ENCODE measurements around the gene TEDC2.

The TEDC2 gene

DNA sequence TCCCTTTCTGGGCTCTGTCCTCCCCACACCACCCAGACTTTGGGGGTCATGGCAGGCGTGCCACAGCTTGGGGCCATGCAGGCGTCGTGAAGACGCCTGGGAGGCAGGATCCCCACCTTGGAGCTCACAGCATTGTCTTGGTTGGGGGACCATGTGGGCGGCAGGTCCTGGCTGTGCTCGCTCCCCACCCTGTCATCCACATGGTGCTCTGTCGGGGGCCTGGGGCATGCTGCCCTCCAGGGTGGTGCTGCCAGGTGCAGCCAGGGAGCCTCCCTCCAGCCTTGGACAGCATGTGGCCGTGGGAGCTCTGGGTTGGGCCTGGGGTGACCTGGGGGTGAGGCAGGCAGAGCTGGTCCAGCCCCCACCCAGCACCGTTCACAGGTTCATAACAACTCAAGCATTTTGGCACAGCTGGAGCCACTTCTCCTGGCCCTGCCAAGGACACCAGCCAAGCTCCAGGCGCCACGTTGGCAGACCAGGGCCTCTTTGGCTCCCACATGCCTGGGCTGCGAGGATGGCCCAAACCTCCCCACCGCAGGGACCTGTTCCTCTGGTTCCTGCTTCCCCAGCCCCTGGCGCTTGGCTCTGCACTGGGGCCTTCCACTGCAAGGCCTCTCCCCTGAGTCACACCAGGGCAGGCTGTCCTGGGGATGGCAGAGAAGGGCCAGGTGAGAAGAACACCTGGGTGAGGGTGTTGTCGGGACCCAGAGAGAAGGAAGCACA lies 38.8 kb downstream of the TEDC2 start:
- TF ChIP-seq GATA3 (IDR thresholded peaks at IDR 0.05; ENCODE audit: low read depth, low read length) (no peak), GATA2 (IDR thresholded peaks at IDR 0.05; ENCODE audit: low read depth, low read length) (no peak)

DNA sequence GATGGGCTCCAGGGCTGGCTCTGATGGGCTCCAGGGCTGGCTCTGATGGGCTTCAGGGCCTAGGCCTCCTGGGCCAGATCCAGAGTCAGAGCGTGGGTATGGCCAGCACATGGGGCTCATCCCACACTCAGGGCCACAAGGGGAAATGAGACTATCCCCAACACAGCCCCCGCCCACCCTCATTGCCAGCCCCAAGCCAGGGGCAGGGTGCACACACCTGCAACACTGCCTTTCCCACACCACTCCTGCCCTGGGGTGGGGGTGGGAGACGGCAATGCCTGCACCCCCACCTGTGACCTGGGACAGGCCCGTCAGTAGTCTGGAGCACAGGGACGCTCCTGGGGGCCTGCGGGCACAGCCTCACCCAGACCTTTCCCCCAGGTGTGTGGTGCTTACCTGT lies 39.5 kb downstream of the TEDC2 start:
- no peak for TF ChIP-seq GATA3 (IDR thresholded peaks at IDR 0.05; ENCODE audit: low read depth, low read length)
- TF ChIP-seq GATA2 (IDR thresholded peaks at IDR 0.05; ENCODE audit: low read depth, low read length), result no peak

DNA sequence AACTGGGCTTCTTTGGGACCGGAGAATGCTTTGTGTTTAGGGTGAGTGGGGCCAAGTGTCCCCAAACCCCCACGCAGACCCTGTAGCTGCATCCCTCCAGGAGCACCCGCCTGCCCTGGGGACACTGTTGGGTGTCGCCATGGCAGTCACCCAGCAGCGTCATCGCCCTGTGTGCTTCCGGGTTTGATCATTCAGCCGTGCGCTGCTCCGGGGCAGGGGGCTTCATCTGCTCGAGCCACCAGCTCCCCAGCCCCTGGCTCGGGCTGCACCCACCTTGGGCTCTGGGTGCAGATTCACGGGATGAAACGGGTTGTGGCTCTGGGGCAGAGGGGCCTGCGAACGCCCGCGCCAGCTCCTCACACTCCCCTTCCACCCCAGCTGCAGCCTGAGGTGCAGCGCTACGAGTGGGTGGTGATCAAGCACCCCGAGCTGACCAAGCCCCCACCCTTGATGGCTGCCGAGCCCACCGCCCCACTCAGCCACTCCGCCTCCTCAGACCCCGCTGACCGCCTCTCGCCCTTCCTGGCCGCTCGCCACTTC lies 40.1 kb downstream of the TEDC2 start:
- TF ChIP-seq GATA2 (IDR thresholded peaks at IDR 0.05; ENCODE audit: low read depth, low read length) (no peak), GATA3 (IDR thresholded peaks at IDR 0.05; ENCODE audit: low read depth, low read length) (no peak)

DNA sequence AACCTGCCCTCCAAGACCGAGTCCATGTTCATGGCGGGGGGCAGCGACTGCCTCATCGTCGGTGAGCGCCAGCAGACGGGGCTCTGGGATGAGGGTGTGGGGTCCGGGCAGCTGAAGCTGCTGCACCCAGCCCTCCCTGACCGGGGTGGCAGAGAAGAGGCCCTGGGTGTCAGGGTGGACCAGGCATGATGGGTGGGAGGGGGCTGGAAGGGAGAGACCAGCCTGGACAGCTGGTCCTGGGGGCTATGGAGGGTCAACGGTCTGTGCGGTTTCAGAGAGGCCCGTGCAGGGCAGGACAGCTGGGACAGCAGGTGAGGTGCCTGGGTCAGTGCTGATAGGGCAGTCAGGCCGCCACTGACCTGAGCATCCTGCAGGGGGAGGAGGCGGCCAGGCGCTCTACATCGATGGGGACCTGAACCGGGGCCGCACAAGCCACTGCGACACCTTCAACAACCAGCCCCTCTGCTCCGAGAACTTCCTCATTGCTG lies 40.6 kb downstream of the TEDC2 start:
- TF ChIP-seq GATA3 (IDR thresholded peaks at IDR 0.05; ENCODE audit: low read depth, low read length) (no peak), GATA2 (IDR thresholded peaks at IDR 0.05; ENCODE audit: low read depth, low read length) (no peak)

DNA sequence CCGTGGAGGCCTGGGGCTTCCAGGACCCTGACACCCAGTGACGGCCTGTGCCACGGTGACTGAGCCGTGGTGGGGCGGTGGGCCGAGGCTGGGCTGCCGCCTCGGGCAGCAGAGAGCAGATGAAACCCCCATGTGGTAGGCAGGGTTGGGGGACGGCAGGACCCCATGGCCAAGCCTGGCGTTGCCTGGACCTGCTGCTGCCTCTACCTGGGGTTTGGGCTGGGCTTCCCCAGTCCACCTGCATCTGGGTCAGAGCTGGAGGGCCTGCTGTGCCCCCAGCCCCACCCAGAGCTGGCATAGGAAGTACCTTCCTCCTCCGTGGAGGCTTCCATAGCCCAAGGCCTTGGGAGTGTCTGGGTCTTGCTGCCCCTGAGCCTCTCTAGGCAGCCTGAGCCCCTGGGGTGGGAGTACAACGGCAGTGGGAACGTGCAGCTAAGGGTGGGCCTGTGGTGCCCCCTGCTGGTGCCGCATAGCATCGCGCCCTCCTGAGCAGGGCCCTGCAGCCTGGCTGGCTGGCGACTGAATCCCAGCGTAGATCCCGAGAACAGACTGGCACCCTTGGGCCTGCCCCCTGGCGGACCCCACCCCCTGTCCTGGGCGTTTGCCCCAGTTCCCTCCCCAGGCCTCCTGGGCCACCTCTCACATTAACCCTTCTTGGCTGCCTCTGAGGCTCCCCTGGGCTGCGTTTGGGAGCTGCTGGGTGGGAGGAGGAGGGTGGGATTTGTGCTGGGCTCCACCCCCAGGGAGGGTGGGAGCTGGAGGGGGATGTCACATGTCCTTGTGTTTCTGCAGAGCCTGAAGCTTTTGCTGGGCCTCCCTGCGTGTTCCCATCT lies 41.2 kb downstream of the TEDC2 start:
- no peak for TF ChIP-seq GATA2 (IDR thresholded peaks at IDR 0.05; ENCODE audit: low read depth, low read length)
- TF ChIP-seq GATA3 (IDR thresholded peaks at IDR 0.05; ENCODE audit: low read depth, low read length), result no peak

DNA sequence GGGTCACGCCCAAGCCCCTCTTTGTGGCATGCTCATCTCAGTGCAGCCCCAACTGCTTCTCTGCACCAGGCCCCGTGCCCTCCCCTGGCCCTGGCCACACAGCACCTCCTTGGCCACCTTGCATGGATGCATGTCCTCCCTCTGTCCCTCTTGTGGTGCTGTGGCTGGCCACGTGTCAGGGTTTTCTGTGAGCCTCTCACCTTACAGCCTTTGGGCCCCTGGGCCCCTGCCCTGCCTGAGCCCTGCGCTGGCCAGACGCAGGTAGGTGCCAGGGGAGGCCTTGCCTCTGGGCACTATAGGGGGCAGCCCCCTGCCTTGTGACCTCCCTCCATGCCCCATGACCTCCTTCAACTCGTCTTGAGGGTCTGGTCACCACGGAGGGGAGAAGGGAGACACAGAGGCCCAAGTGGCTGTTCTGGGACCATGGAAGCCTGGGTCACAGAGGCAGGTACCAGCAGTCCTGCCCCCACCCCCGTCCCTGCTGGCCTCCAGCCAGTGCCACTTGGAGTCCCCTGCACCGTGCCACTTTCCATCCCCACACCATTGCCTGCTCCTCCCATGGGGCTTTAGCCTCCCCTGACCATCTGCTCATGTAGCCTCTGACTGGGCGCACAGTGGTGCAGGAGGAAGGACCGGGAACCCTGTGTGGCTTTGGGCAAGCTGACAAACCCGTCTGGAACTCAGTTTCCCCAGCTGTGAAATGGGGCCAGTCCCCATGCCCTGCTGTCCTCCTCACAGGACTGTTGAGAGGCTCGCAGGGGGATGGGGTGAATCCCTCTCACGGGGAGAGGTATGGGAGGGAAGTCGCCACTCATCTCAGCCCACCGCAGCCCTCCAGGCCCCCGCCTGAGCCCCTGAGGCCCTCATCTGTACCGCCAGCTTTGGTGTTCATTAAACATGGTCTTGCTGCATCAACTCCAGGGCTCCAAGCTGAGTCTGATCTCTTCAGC lies 42.3 kb downstream of the TEDC2 start:
- TF ChIP-seq GATA2 (IDR thresholded peaks at IDR 0.05; ENCODE audit: low read depth, low read length) (no peak), GATA3 (IDR thresholded peaks at IDR 0.05; ENCODE audit: low read depth, low read length) (no peak)

DNA sequence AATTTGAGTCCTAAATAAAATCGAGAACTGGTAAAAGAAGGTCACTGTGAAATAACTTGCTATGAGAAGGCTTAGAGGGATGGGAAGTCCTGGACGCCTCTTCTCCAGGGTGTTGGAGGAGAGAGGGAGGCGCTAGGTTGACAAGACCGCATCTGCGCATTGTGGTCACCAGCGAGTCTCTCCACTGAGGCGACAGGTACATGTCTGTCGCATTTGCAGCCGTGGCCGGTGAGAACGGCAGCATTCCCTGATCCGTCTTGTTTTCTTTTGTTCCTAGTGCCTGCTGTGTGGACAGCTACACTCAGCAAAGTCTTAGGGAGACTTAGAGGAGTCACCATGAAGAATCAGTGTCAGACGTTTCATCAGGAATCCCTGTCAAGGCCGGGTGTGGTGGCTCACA lies 45.8 kb downstream of the TEDC2 start:
- TF ChIP-seq GATA2 (IDR thresholded peaks at IDR 0.05; ENCODE audit: low read depth, low read length) (no peak), GATA3 (IDR thresholded peaks at IDR 0.05; ENCODE audit: low read depth, low read length) (no peak)

DNA sequence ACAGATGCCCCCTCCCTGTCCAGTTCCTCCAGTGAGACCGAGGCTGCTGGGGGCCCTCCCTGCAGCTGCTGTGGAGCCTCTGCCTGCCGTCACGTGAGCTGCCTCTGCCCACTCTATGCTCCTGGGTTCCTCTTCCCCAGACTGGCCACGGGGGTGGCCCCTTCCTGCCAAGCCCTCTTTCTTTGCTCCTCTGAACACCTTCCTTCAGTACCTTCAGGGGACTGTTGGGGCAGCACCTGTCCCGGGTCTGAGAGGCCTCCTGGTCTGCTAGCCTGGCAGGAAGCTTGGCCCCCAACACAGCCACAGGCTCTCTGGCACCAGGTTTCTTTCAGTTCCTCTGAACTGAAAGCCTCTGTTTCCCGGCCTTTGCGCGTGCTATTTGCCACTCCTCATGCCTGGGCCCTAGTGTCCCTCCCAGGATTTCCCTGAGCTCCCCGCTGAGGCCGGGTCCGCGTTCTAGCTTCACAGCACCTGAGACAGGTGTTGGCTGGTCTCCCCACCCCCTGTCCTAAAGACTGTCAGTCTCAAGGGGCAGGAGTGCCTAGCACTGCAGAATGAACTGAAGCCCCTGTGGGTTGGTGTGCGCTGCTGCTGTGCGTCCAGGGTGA lies 47.2 kb downstream of the TEDC2 start:
- TF ChIP-seq GATA2 (IDR thresholded peaks at IDR 0.05; ENCODE audit: low read depth, low read length) (no peak), GATA3 (IDR thresholded peaks at IDR 0.05; ENCODE audit: low read depth, low read length) (no peak)

DNA sequence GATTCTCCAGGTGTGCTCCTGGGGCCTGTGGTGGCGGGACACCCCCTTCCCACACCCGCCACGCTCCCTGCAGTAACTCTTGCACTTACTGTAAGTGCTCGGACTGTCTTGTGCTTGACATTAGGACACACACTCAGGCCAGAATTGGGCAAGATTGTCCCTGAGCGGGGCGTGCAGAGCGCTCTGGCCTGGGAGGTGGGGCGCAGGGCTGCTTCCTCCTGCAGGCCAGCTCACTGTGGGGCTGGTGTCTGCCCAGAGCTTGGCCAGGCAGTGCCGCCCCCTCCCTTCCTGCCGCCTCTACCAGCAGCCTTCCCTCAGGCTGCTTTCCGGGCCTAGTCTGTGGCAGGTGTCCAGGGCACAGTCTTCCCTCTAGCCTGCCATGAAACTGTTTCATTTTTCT lies 47.8 kb downstream of the TEDC2 start:
- no peak for TF ChIP-seq GATA3 (IDR thresholded peaks at IDR 0.05; ENCODE audit: low read depth, low read length)
- no peak for TF ChIP-seq GATA2 (IDR thresholded peaks at IDR 0.05; ENCODE audit: low read depth, low read length)

DNA sequence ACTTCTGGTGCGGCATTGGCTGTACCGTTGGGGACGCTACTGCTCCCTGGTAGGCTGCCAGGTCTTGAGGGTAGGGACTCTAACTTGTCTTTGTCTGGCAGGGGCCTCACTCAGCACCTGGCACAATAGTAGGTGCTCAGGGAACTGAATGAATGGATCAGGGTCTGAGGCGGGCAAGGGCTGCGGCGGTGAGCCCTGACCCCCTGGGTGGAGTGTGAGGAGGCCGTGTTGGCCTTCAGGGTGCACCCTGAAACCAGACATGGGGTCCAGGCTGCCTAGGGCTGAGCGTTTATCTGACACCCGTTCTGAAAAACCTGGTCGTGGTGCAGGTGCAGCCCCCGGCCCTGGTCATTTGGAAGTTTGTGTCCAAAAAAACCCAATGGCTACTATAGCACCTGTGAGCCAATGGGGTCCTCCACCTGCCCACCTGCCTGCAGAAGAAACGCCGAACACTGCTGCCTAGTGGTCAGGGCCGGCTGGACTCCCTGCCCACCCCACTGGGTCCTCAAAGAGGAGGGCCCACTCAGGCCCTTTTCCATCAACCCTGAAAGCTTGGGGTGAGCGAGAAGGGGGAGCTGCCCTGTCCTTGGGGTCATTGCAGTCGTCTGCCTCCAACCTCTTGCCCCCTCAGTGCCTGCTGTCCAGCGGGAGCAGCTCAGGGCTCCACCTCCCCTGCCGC lies 49.0 kb downstream of the TEDC2 start:
- TF ChIP-seq GATA2 (IDR thresholded peaks at IDR 0.05; ENCODE audit: low read depth, low read length), result no peak

DNA sequence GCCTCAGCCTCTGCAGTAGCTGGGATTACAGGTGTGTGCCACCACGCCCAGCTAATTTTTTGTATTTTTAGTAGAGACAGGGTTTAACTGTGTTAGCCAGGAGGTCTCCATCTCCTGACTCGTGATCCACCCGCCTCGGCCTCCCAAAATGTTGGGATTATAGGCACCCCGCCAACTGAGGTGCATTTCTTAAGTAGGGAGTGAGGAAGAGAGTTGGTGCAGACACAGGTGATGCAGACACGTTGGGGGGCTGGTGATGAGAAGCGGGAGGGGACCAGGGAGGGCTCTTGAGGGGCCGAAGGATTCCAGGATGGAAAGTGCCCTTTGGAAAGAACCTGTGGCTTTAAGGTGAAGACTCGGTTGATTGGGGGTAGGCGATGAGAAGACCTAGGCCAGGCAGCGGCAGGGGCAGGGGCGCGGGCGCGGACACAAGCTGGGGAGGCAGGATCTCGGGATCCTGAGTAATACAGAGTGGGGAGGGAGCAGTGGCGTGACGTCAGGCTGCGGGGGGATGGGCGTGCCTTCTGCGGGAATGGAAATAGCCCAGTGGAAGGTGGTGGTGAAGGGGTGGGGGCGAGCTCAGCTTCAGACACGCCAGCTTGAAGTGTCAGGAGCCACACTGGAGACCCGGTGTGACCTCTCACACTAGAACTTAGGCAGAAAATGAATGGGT lies 51.4 kb downstream of the TEDC2 start:
- TF ChIP-seq GATA3 (IDR thresholded peaks at IDR 0.05; ENCODE audit: low read depth, low read length) (no peak), GATA2 (IDR thresholded peaks at IDR 0.05; ENCODE audit: low read depth, low read length) (no peak)

DNA sequence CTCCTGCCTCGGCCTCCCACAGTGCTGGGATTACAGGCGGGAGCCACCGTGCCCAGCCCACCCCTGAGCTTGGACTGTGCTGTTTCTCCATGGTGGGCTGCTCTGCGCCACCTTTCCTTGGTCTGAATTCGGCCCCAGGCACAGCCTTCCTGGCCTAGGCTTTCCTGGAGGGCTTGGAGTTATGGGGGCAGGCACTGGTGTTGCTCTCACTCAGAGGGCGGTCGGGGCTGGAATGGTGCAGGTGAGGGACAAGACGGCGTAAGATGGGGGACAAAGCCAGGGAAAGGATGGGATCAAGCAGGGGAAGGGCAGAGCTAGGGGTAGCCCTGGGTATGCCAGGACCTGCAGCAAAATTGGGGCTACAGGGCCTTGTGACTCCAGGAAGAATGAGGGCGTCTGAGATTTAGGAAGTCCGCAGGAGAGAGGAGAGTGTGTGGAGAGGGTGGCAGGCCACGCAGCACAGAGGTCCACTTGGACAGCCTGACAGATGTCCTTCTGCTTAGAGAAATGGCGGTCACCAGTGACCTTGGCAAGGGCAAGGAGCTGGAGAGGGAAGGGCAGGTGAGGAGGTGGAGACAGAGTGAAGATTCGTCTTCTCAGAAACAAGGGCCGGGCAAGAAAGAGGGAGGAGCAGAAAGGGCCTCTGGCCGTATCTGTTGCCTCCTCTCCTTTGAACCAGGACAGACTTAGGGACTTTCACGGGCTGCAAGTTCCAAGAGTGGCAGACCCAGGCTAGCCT lies 52.3 kb downstream of the TEDC2 start:
- no peak for TF ChIP-seq GATA3 (IDR thresholded peaks at IDR 0.05; ENCODE audit: low read depth, low read length)
- no peak for TF ChIP-seq GATA2 (IDR thresholded peaks at IDR 0.05; ENCODE audit: low read depth, low read length)

All from SH-SY5Y (cell line).